Gastrocnemius medialis (tissue), 4 donors: ENCODE data around the gene RASGEF1C. TPM values are rescaled to one million over a fixed set of nuclear protein-coding genes. Genes with fewer than 3 reads are reported as not detected.

Experiments
- ATAC-seq, 2 donors: fragments of 150-250 bp; one replicate each; pipeline ENCODE4 v1.9.1; 2016
- DNase-seq, 2 donors: peaks; one replicate each; pipeline ENCODE4 v3.0.0-alpha.2; 2019
- H3K27ac ChIP-seq, 4 donors: fragments of 200-600 bp; sonication (generic); 1 replicate in 1 of 4; 2 replicates in 3 of 4; pipeline ENCODE4 v1.5.1; 2016 to 2018; ENCODE audit warnings: mild to moderate bottlenecking in 2 of 4, moderate library complexity in 1 of 4
- H3K27me3 ChIP-seq, 3 donors: fragments of 200-600 bp; sonication (generic) in 2 of 3; 1 replicate in 1 of 3; 2 replicates in 2 of 3; pipeline versions ENCODE4 v1.5.1 to v1.6.0; 2016 to 2019; ENCODE audit warnings: mild to moderate bottlenecking in 1 of 3, moderate library complexity in 1 of 3
- H3K36me3 ChIP-seq, 2 donors: fragments of 200-600 bp; sonication (generic) in 1 of 2; one replicate each; pipeline ENCODE4 v1.5.1; 2017 to 2018
- H3K4me1 ChIP-seq, 2 donors: fragments of 200-600 bp; sonication (generic) in 1 of 2; one replicate each; pipeline ENCODE4 v1.5.1; 2016 to 2017; ENCODE audit warnings: mild to moderate bottlenecking in 2 of 2
- H3K4me3 ChIP-seq, 4 donors: fragments of 200-600 bp; sonication (generic) in 3 of 4; 1 replicate in 1 of 4; 2 replicates in 3 of 4; pipeline ENCODE4 v1.5.1; 2016 to 2019; ENCODE audit warnings: mild to moderate bottlenecking in 2 of 4
- H3K9me3 ChIP-seq, 3 donors: fragments of 200-600 bp; sonication (generic) in 2 of 3; 1 replicate in 1 of 3; 2 replicates in 2 of 3; pipeline ENCODE4 v1.5.1; 2016 to 2019
- CTCF ChIP-seq, 5 experiments: fragments of 450-650 bp in 3 of 5; fragments of 200-600 bp in 2 of 5; sonication (generic) in 2 of 5; IDR thresholded peaks in 4 of 5; conservative IDR thresholded peaks in 1 of 5; 1 replicate in 4 of 5; 2 replicates in 1 of 5; pipeline ENCODE4 v1.5.1; 2016 to 2019; ENCODE audit warnings: antibody characterized with exemption in 5 of 5, mild to moderate bottlenecking in 3 of 5, moderate library complexity in 3 of 5
- POLR2A ChIP-seq, 2 donors: fragments of 450-650 bp; IDR thresholded peaks; one replicate each; pipeline ENCODE4 v1.6.1; 2017; ENCODE audit warnings: antibody characterized with exemption in 2 of 2, mild to moderate bottlenecking in 2 of 2, moderate library complexity in 2 of 2
- in situ Hi-C, 4 donors: fragments of 200-750 bp; cut with MboI; loops; one replicate each; pipeline versions ENCODE4 v1.15.0 to v1.8.0; 2017; ENCODE audit warnings: low sequenced_read_pairs in 4 of 4
- intact Hi-C: fragments of 100-400 bp; cut with DNase I; formaldehyde crosslinking; loops from one replicate; pipeline ENCODE4 v1.15.1; 2023; ENCODE audit warnings: low total_unique reads
- total RNA-seq, 4 donors: library from RNA; depleted of rRNA; stranded (reverse); fragments of >200 nt; gene quantifications; one replicate each; pipeline versions ENCODE4 v1.1.0 to v1.2.3, GENCODE V29; 2016

Gene RASGEF1C
- total RNA-seq, 4 donors from 2014 or later, result not detected

GRCh38 chr5:180107005-180107404, 102.0 kb downstream of the RASGEF1C start:
- peaks cover 0 to 12% (median 10%) of the 10 kb centered on the region in 3 donors for H3K9me3 ChIP-seq
- TF ChIP-seq CTCF (IDR thresholded peaks at IDR 0.05 in 4 of 5, conservative IDR thresholded peaks at IDR 0.05 in 1 of 5) (no peak), POLR2A (IDR thresholded peaks at IDR 0.05) (no peak)
- H3K4me3 ChIP-seq, result no peak overlapping the region
- in situ Hi-C loops (no loop called here), intact Hi-C loops (no loop called here)
- no peaks in the 10 kb centered on the region for H3K4me1 ChIP-seq
- ATAC-seq (no peak), DNase-seq (no peak)
- H3K27me3 ChIP-seq, result peaks cover 0 to 5% (median 0%) of the 10 kb centered on the region in 3 donors
- no peak overlapping the region for H3K27ac ChIP-seq
- H3K36me3 ChIP-seq, result no peaks in the 10 kb centered on the region

GRCh38 chr5:180105827-180106312, 103.1 kb downstream of the RASGEF1C start:
- no peak for DNase-seq
- ATAC-seq, result no peak
- Histone ChIP-seq H3K4me1 (no peaks in the 10 kb centered on the region), H3K4me3 (no peak overlapping the region), H3K27ac (no peak overlapping the region), H3K9me3 (peaks cover 0 to 12% (median 10%) of the 10 kb centered on the region in 3 donors), H3K27me3 (peaks cover 0 to 5% (median 0%) of the 10 kb centered on the region in 3 donors), H3K36me3 (no peaks in the 10 kb centered on the region)
- TF ChIP-seq CTCF (IDR thresholded peaks at IDR 0.05 in 4 of 5, conservative IDR thresholded peaks at IDR 0.05 in 1 of 5) (no peak), POLR2A (IDR thresholded peaks at IDR 0.05) (no peak)
- intact Hi-C loops, result no loop called here
- in situ Hi-C loops, result no loop called here

GRCh38 chr5:180104168-180104530, 104.9 kb downstream of the RASGEF1C start:
- in situ Hi-C loops (no loop called here), intact Hi-C loops (no loop called here)
- no peak for ATAC-seq
- Histone ChIP-seq H3K4me3 (no peak overlapping the region), H3K27me3 (peaks cover 0 to 5% (median 0%) of the 10 kb centered on the region in 3 donors), H3K9me3 (peaks cover 0 to 12% (median 10%) of the 10 kb centered on the region in 3 donors), H3K36me3 (no peaks in the 10 kb centered on the region), H3K4me1 (no peaks in the 10 kb centered on the region), H3K27ac (no peak overlapping the region)
- TF ChIP-seq CTCF (IDR thresholded peaks at IDR 0.05 in 4 of 5, conservative IDR thresholded peaks at IDR 0.05 in 1 of 5) (no peak), POLR2A (IDR thresholded peaks at IDR 0.05) (no peak)
- no peak for DNase-seq

GRCh38 chr5:180103487-180104167, 105.4 kb downstream of the RASGEF1C start:
- H3K4me3 ChIP-seq, result no peak overlapping the region
- peaks cover 0 to 5% (median 0%) of the 10 kb centered on the region in 3 donors for H3K27me3 ChIP-seq
- in situ Hi-C loops, result no loop called here

More at GRCh38 chr5:180103487-180104167, 105.4 kb downstream of the RASGEF1C start:
- no peaks in the 10 kb centered on the region for H3K4me1 ChIP-seq
- H3K36me3 ChIP-seq, result no peaks in the 10 kb centered on the region
- ATAC-seq (no peak), DNase-seq (no peak)
- TF ChIP-seq POLR2A (IDR thresholded peaks at IDR 0.05), result no peak
- TF ChIP-seq CTCF (IDR thresholded peaks at IDR 0.05 in 4 of 5, conservative IDR thresholded peaks at IDR 0.05 in 1 of 5), result no peak
- H3K27ac ChIP-seq, result no peak overlapping the region
- H3K9me3 ChIP-seq, result peaks cover 0 to 12% (median 10%) of the 10 kb centered on the region in 3 donors
- intact Hi-C loops, result no loop called here
